DMS 273 treated with DMSO at 0.1 percent for 48 hours (cell line): Measurements from ENCODE around the gene EVA1C.
"Not testable (repeated sequence)": the region's sequence is repeated elsewhere in the genome, so short reads cannot be mapped to it uniquely, and the experiment has no call there.

Source experiments
- DNase-seq: peaks from one replicate; lab custom pipeline; 2025; lab: John Stamatoyannopoulos, UW

Gene EVA1C

GRCh38 chr21:32390537-32391224, 21.8 kb upstream of the EVA1C start:
- not testable (repeated sequence) for DNase-seq

- DNase-seq = no peak
Observed at GRCh38 chr21:32391755-32392154, 20.8 kb upstream of the EVA1C start.

DNA sequence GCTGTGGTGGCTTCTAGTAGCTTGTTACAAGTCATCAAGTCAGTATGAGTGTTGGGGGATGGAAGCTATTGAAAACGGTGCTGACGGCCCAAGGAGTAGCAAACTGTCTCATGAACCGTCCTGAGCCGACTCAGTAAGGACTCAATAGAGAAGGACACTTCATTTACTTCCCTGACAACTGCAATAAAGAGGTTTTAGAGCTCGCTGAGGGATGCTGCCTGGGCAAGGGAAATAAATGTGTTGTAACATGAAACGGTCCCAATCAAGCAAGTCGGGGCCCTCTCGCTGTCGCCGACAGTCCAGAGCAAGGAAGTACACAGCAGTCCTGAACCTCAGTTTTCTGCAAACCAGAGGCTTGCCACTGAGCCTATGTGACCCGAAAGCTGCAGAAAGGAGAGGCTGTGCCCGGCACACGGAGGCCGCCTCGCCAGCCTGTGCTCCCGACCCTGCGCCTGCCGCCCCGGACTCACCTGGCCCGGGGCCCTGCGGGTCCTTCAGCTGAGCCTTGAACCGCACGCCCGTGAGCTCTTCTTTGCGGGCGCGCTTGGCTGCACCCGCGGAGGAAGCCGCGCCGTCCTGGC, 20.1 kb upstream of the EVA1C start:
- no peak for DNase-seq

- peak; percentile 53 for DNase-seq
Observed at GRCh38 chr21:32392880-32393676, 19.4 kb upstream of the EVA1C start, which contains the start of gene URB1. Gene URB1, minus strand, starts transcription at chr21:32393012. Its CDS starts 102 bp downstream, at chr21:32392910.

- no peak for DNase-seq
Observed at GRCh38 chr21:32393677-32394001, 18.9 kb upstream of the EVA1C start.

GRCh38 chr21:32403201-32403777, 9.2 kb upstream of the EVA1C start:
- DNase-seq = no peak

- no peak for DNase-seq
Observed at GRCh38 chr21:32406405-32406804, 6.1 kb upstream of the EVA1C start.

- DNase-seq = no peak
Observed at GRCh38 chr21:32410291-32410690, 2.2 kb upstream of the EVA1C start.

DNA sequence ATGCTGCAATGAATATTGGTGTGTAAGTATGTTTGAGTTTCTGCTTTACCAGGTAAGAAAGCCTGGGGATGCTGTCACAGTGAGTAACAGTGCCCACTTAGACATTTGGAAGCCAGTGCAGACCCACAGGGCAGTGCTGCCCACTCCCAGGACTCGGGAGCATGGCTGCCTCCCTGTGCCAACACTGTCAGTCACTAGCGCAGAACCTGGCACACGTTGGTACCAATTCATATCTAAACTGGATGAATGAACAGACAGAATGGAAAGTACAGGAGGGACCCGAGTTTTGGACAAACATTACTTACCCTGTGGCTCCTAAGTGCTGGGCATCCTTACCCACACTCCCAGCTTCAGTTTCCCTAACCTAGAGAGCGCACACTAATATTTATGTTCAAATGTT, 1.6 kb upstream of the EVA1C start:
- no peak for DNase-seq

DNA sequence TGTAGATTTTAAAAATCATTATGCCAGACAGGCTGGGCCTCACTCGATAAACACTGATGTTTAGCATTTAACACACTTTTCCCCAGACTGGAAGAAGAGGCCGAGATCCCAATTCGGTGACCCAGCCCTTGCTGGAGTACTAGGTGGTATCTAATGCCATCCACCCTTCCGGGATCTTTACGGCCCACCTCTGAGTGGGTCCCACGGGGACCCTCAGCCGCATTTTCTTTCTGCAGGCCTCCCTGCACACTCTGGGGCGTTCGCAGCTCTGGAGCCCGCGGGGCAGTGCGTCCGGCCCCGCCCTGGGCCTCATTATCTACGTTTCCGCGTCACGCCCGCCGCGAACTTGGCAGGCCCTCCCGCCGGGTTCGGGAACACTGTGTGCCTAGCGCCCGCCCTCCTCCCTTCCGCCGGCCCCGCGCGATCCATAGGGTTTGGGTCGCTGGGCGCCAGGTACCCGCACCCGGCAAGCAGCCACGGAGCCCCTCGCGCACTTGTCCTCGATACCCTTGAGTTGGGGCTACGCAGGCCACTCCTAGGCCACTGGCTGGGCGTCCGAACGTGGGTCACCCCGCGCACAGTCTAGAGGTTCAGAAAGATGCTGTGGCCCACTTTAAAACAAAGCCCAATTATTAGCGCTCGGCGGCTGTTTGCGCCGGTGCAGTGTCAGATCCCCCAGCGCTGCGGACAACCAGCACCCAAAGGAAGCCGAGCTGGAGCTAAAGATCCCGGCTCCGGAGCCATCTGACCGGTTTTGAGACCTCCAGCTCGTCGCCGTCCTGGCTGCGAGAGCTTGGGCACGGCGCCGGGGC, 950 bp upstream of the EVA1C start:
- no peak for DNase-seq

DNA sequence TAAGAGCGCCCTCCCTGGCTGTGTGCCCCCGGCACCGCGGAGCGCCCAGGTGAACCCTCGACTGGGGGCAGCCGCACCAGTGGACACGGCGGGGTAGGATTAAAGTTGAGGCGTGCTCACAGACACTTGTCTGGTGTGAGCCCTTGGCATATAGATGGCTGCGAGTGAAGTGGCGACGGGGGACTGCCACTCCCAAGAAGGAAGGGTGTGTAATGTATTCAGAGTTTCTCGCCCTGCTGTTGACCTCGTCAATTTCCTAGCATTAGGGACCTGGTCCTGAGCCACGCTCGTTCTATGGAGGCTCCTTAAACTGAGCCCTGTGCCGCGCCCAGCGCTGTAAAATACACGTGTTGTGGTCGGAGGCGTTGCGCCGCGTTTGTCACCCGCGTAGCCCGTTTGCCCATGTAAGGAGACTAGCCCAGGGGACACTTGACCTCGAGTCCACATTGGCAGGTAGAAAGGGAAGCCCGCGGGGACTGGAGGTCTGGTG, 554 bp downstream of the EVA1C start:
- DNase-seq = no peak

GRCh38 chr21:32413697-32414578, 1.4 kb downstream of the EVA1C start:
- no peak for DNase-seq

- no peak for DNase-seq
Observed at GRCh38 chr21:32414579-32415358, 2.3 kb downstream of the EVA1C start.

GRCh38 chr21:32415451-32416398, 3.2 kb downstream of the EVA1C start:
- no peak for DNase-seq

DNA sequence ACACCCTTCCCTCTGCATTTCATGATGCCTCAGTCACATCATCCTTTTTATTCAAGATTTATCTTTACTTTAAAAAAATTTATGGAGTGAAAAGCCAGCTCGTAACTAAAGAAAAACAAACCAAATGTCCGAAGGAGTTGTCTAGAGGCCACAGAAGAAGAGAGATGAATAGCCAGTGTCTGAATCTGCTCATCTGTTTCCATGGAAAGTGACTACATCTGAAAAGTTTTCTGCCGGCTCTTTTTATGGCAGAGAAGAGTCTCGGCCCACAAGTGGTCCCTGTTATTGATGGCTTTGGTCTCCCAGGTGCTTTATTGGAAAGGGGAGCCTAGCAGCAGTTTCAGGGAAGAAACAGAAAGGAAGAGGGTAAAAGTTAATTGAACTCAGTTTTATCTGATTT, 5.6 kb downstream of the EVA1C start:
- DNase-seq = no peak

DNA sequence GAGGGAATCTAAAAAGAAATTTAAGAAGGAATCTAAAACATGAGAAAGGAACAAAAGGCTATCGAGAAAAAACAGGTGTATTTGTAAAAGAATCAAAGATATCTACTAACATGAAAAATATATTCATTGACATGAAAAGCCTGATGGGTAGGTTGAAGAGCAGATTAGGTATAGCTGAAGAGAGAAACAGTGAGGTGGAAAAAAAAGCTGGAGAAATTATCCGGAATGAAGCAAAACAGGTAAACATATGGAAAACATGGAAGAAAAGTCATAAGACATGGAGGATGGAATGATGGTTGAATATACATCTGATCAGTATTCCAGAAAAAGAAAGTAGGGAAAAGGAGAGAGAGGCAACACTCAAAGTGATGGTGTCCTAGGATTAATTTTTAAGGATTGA, 9.6 kb downstream of the EVA1C start:
- no peak for DNase-seq

GRCh38 chr21:32423320-32424190, 11.0 kb downstream of the EVA1C start:
- DNase-seq = no peak

GRCh38 chr21:32424191-32424535, 11.7 kb downstream of the EVA1C start:
- DNase-seq = no peak
